SW480 (cell line): Measurements from ENCODE around the gene FAM24A.

Source experiments
- DNase-seq: peaks from one replicate; pipeline ENCODE4 v3.0.0-alpha.2; 2016; ENCODE audit warnings: low spot score

The FAM24A gene

GRCh38 chr10:122931088-122931906 lies 20.9 kb downstream of the FAM24A start:
- no peak for DNase-seq

GRCh38 chr10:122939133-122939855 lies 28.9 kb downstream of the FAM24A start:
- DNase-seq = no peak

- no peak for DNase-seq
Observed at GRCh38 chr10:122939856-122940543, 29.6 kb downstream of the FAM24A start.

GRCh38 chr10:122949296-122949695 lies 38.9 kb downstream of the FAM24A start:
- DNase-seq = no peak

- peak; percentile 98 for DNase-seq
Observed at GRCh38 chr10:122953902-122954730, 43.7 kb downstream of the FAM24A start, which contains the start of gene C10orf88. C10orf88 (minus strand) TSS chr10:122954227; CDS start chr10:122954178, 49 bp downstream.

GRCh38 chr10:122954731-122955050 lies 44.3 kb downstream of the FAM24A start:
- no peak for DNase-seq

GRCh38 chr10:122955892-122956291 lies 45.5 kb downstream of the FAM24A start:
- no peak for DNase-seq

GRCh38 chr10:122957474-122957873 lies 47.1 kb downstream of the FAM24A start:
- no peak for DNase-seq

- no peak for DNase-seq
Observed at GRCh38 chr10:122962405-122962804, 52.0 kb downstream of the FAM24A start.
